Measurements from ENCODE around the gene PPP2R5D.
A peak's percentile ranks its signal among the peaks of the same experiment; 100 is the strongest.

PPP2R5D gene

GRCh38 chr6:42974919-42975505 lies 9.4 kb upstream of the PPP2R5D start:
- Histone ChIP-seq H3K36me3 (ENCODE audit: control insufficient read depth in 2 of 2, insufficient read depth in 2 of 2, low read length in 2 of 2) (peaks cover 0 to 9% of the 10 kb centered on the region in 2 donors), H3K9me3 (ENCODE audit: control insufficient read depth in 2 of 2, low read length in 2 of 2) (no peaks in the 10 kb centered on the region), H3K27me3 (ENCODE audit: control insufficient read depth in 1 of 2, insufficient read depth in 2 of 2, low read length in 2 of 2) (no peaks in the 10 kb centered on the region), H3K9ac (ENCODE audit: low read length in 2 of 2) (no peak overlapping the region), H3K4me1 (ENCODE audit: control insufficient read depth, insufficient read depth, low read length) (peaks cover 21% of the 10 kb centered on the region), H3K27ac (ENCODE audit: low read length) (no peak overlapping the region), H3K4me3 (ENCODE audit: low read length in 2 of 2) (no peak overlapping the region)

GRCh38 chr6:42978487-42978838 lies 5.9 kb upstream of the PPP2R5D start:
- Histone ChIP-seq H3K4me1 (ENCODE audit: control insufficient read depth, insufficient read depth, low read length) (peaks cover 22% of the 10 kb centered on the region), H3K4me3 (ENCODE audit: low read length in 2 of 2) (peak overlapping the region; percentile 81 to 92), H3K27me3 (ENCODE audit: control insufficient read depth in 1 of 2, insufficient read depth in 2 of 2, low read length in 2 of 2) (no peaks in the 10 kb centered on the region), H3K36me3 (ENCODE audit: control insufficient read depth in 2 of 2, insufficient read depth in 2 of 2, low read length in 2 of 2) (peaks cover 0 to 9% of the 10 kb centered on the region in 2 donors), H3K27ac (ENCODE audit: low read length) (peak overlapping the region; percentile 80), H3K9ac (ENCODE audit: low read length in 2 of 2) (peak overlapping the region; percentile 85 to 87), H3K9me3 (ENCODE audit: control insufficient read depth in 2 of 2, low read length in 2 of 2) (no peaks in the 10 kb centered on the region)

- H3K4me1 ChIP-seq (ENCODE audit: control insufficient read depth, insufficient read depth, low read length), result peaks cover 27% of the 10 kb centered on the region
Observed at GRCh38 chr6:42978839-42979522, 5.4 kb upstream of the PPP2R5D start, which contains the start of gene PEX6. PEX6 (minus strand) TSS chr6:42979181; CDS start chr6:42979150, 31 bp downstream.

GRCh38 chr6:42979523-42980177 lies 4.7 kb upstream of the PPP2R5D start:
- Histone ChIP-seq H3K4me1 (ENCODE audit: control insufficient read depth, insufficient read depth, low read length) (peaks cover 28% of the 10 kb centered on the region), H3K9me3 (ENCODE audit: control insufficient read depth in 2 of 2, low read length in 2 of 2) (no peaks in the 10 kb centered on the region), H3K9ac (ENCODE audit: low read length in 2 of 2) (peak overlapping the region; percentile 85 to 87), H3K27me3 (ENCODE audit: control insufficient read depth in 1 of 2, insufficient read depth in 2 of 2, low read length in 2 of 2) (no peaks in the 10 kb centered on the region), H3K36me3 (ENCODE audit: control insufficient read depth in 2 of 2, insufficient read depth in 2 of 2, low read length in 2 of 2) (peaks cover 0 to 3% of the 10 kb centered on the region in 2 donors), H3K4me3 (ENCODE audit: low read length in 2 of 2) (peak overlapping the region; percentile 81 to 92), H3K27ac (ENCODE audit: low read length) (peak overlapping the region; percentile 80)

More at GRCh38 chr6:42978839-42979522, 5.4 kb upstream of the PPP2R5D start, which contains the start of gene PEX6:
- H3K9ac ChIP-seq (ENCODE audit: low read length in 2 of 2), result peak within 1 kb of the TSS; percentile 85 to 87
- H3K36me3 ChIP-seq (ENCODE audit: control insufficient read depth in 2 of 2, insufficient read depth in 2 of 2, low read length in 2 of 2), result peaks cover 0 to 5% of the 10 kb centered on the region in 2 donors
- no peaks in the 10 kb centered on the region for H3K27me3 ChIP-seq (ENCODE audit: control insufficient read depth in 1 of 2, insufficient read depth in 2 of 2, low read length in 2 of 2)
- H3K9me3 ChIP-seq (ENCODE audit: control insufficient read depth in 2 of 2, low read length in 2 of 2), result no peaks in the 10 kb centered on the region
- peak within 1 kb of the TSS; percentile 81 to 92 for H3K4me3 ChIP-seq (ENCODE audit: low read length in 2 of 2)
- peak within 1 kb of the TSS; percentile 80 for H3K27ac ChIP-seq (ENCODE audit: low read length)

DNA sequence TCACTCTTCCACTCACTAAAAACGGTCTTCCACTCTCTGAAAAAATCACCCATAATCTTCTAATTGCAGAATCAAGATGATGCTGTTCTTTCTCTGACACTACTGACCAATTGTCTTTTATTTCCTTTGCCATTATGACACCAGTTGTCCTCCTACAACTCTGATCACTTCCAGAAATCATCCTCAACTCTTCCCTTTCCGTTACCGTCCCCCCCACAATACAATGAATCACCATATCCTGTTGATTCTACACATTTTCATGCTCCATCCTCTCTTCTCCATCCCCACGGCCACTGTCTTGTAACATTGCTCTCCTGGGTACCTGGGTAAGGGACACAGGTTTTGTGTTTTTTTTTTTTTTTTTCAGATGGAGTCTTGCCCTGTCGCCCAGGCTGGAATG lies 2.5 kb upstream of the PPP2R5D start:
- H3K4me3 ChIP-seq (ENCODE audit: low read length in 2 of 2), result no peak overlapping the region
- H3K36me3 ChIP-seq (ENCODE audit: control insufficient read depth in 2 of 2, insufficient read depth in 2 of 2, low read length in 2 of 2), result no peaks in the 10 kb centered on the region
- peaks cover 47% of the 10 kb centered on the region for H3K4me1 ChIP-seq (ENCODE audit: control insufficient read depth, insufficient read depth, low read length)
- no peak overlapping the region for H3K9ac ChIP-seq (ENCODE audit: low read length in 2 of 2)
- no peaks in the 10 kb centered on the region for H3K27me3 ChIP-seq (ENCODE audit: control insufficient read depth in 1 of 2, insufficient read depth in 2 of 2, low read length in 2 of 2)
- H3K9me3 ChIP-seq (ENCODE audit: control insufficient read depth in 2 of 2, low read length in 2 of 2), result no peaks in the 10 kb centered on the region
- H3K27ac ChIP-seq (ENCODE audit: low read length), result no peak overlapping the region

DNA sequence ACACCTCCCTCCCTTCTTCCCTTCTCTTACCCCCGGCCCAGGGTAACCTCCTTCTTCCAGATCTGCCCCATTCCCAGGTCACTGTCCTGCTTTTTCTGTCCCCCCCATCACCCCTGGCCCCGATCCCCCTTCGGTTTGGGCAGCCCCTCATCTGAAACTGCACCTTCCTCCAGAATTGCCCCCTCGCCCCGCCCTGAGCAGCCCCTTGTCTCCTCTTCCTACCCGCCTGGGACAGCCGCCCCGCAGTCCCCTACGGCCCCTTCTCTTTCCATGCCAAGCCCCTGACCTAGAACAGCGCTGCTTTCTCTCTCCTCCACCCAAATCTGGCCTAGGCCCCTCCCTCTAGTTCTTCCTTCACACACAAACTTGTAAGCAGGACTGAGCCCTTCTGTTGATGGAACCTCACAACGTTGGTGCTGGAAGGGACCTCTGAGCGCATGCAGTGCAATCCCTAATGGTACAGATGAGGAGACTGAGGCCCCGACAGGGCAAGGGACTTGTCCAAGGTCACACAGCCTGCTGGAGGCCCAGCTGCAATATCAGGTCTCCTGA lies 630 bp downstream of the PPP2R5D start:
- Histone ChIP-seq H3K27ac (ENCODE audit: low read length) (peak overlapping the region; percentile 91), H3K9ac (ENCODE audit: low read length in 2 of 2) (peak overlapping the region; percentile 75 to 86), H3K4me1 (ENCODE audit: control insufficient read depth, insufficient read depth, low read length) (peaks cover 38% of the 10 kb centered on the region), H3K9me3 (ENCODE audit: control insufficient read depth in 2 of 2, low read length in 2 of 2) (no peaks in the 10 kb centered on the region), H3K4me3 (ENCODE audit: low read length in 2 of 2) (peak overlapping the region; percentile 52 to 83), H3K36me3 (ENCODE audit: control insufficient read depth in 2 of 2, insufficient read depth in 2 of 2, low read length in 2 of 2) (peaks cover 10 to 14% of the 10 kb centered on the region in 2 donors), H3K27me3 (ENCODE audit: control insufficient read depth in 1 of 2, insufficient read depth in 2 of 2, low read length in 2 of 2) (no peaks in the 10 kb centered on the region)

GRCh38 chr6:42987533-42988451 lies 3.4 kb downstream of the PPP2R5D start:
- peaks cover 37% of the 10 kb centered on the region for H3K4me1 ChIP-seq (ENCODE audit: control insufficient read depth, insufficient read depth, low read length)
- peaks cover 21 to 22% of the 10 kb centered on the region in 2 donors for H3K36me3 ChIP-seq (ENCODE audit: control insufficient read depth in 2 of 2, insufficient read depth in 2 of 2, low read length in 2 of 2)
- no peaks in the 10 kb centered on the region for H3K9me3 ChIP-seq (ENCODE audit: control insufficient read depth in 2 of 2, low read length in 2 of 2)
- no peak overlapping the region for H3K27ac ChIP-seq (ENCODE audit: low read length)
- no peak overlapping the region for H3K4me3 ChIP-seq (ENCODE audit: low read length in 2 of 2)
- H3K9ac ChIP-seq (ENCODE audit: low read length in 2 of 2), result peak overlapping the region; percentile 36 to 54
- H3K27me3 ChIP-seq (ENCODE audit: control insufficient read depth in 1 of 2, insufficient read depth in 2 of 2, low read length in 2 of 2), result no peaks in the 10 kb centered on the region

DNA sequence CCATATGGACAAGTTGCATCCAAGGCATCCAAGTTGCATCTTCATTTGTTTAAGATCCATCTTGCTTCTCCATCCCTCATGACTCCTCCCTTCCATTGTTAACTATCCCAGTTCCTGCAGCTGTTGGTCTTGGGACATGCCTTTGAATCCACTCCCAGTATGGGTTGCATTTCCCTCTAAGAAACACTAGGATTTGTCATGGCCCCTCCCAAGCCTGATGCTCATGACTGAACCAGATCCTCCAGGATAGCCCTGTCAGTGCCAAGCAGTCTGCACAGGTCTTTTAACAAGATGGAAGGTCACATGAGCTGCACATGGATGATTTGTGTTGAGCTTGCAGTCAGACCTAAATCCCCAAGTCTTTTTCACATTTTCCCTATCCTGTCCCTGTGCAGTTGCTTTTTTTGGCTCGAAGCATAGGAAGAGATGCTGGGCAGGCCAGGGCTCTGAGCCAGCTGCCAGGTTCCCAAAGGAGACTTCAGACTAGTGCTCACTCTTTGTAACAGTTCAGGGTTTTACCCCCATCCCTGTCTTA lies 4.2 kb downstream of the PPP2R5D start:
- no peaks in the 10 kb centered on the region for H3K9me3 ChIP-seq (ENCODE audit: control insufficient read depth in 2 of 2, low read length in 2 of 2)
- peaks cover 36% of the 10 kb centered on the region for H3K4me1 ChIP-seq (ENCODE audit: control insufficient read depth, insufficient read depth, low read length)
- H3K27ac ChIP-seq (ENCODE audit: low read length), result no peak overlapping the region
- H3K4me3 ChIP-seq (ENCODE audit: low read length in 2 of 2), result no peak overlapping the region
- H3K9ac ChIP-seq (ENCODE audit: low read length in 2 of 2), result no peak overlapping the region
- H3K27me3 ChIP-seq (ENCODE audit: control insufficient read depth in 1 of 2, insufficient read depth in 2 of 2, low read length in 2 of 2), result no peaks in the 10 kb centered on the region
- peaks cover 21 to 22% of the 10 kb centered on the region in 2 donors for H3K36me3 ChIP-seq (ENCODE audit: control insufficient read depth in 2 of 2, insufficient read depth in 2 of 2, low read length in 2 of 2)

DNA sequence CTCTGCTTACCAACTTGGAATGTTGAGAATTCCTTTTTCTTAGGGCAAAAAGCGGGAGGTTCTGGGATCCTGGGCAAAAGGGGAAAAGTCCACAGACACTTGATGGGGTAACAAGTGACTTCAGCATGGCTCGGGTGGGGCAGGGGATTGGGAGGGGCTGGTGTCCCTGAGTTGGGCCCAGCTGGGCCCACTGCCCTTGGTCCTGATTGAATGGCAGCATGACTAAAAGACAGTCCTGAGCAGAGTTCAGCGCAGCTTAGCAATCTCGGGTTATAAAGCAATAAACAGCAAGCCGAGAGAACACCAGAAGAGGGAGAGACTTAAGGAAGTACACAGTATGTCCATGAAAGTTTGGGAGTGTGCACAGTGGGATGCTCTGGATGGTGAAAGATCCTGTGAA lies 5.6 kb downstream of the PPP2R5D start:
- Histone ChIP-seq H3K27me3 (ENCODE audit: control insufficient read depth in 1 of 2, insufficient read depth in 2 of 2, low read length in 2 of 2) (no peaks in the 10 kb centered on the region), H3K9ac (ENCODE audit: low read length in 2 of 2) (no peak overlapping the region), H3K27ac (ENCODE audit: low read length) (no peak overlapping the region), H3K36me3 (ENCODE audit: control insufficient read depth in 2 of 2, insufficient read depth in 2 of 2, low read length in 2 of 2) (peaks cover 22 to 23% of the 10 kb centered on the region in 2 donors), H3K9me3 (ENCODE audit: control insufficient read depth in 2 of 2, low read length in 2 of 2) (no peaks in the 10 kb centered on the region), H3K4me1 (ENCODE audit: control insufficient read depth, insufficient read depth, low read length) (peaks cover 29% of the 10 kb centered on the region), H3K4me3 (ENCODE audit: low read length in 2 of 2) (no peak overlapping the region)

GRCh38 chr6:42993445-42993844 lies 9.1 kb downstream of the PPP2R5D start:
- Histone ChIP-seq H3K9me3 (ENCODE audit: control insufficient read depth in 2 of 2, low read length in 2 of 2) (no peaks in the 10 kb centered on the region), H3K27ac (ENCODE audit: low read length) (no peak overlapping the region), H3K4me1 (ENCODE audit: control insufficient read depth, insufficient read depth, low read length) (peaks cover under 1% of the 10 kb centered on the region), H3K9ac (ENCODE audit: low read length in 2 of 2) (no peak overlapping the region), H3K36me3 (ENCODE audit: control insufficient read depth in 2 of 2, insufficient read depth in 2 of 2, low read length in 2 of 2) (peaks cover 19 to 20% of the 10 kb centered on the region in 2 donors), H3K4me3 (ENCODE audit: low read length in 2 of 2) (no peak overlapping the region), H3K27me3 (ENCODE audit: control insufficient read depth in 1 of 2, insufficient read depth in 2 of 2, low read length in 2 of 2) (no peaks in the 10 kb centered on the region)

Data from stomach smooth muscle (tissue), 2 donors.